Neural cell (in vitro differentiated cells): ENCODE data around the gene PRR5L.

ENCODE experiments used
- EP300 ChIP-seq: fragments of 450-650 bp; conservative IDR thresholded peaks from 2 replicates; pipeline ENCODE4 v1.6.1; 2014; ENCODE audit warnings: antibody characterized with exemption, mild to moderate bottlenecking, moderate library complexity; ENCODE audit not compliant: poor library complexity, severe bottlenecking
- EZH2 ChIP-seq: fragments of 200-600, 300-800 bp; shearing (Covaris generic), sonication (generic); IDR thresholded peaks from 2 replicates; pipeline ENCODE4 v1.6.1; 2014; ENCODE audit warnings: antibody characterized with exemption, low read length, borderline replicate concordance, mild to moderate bottlenecking; ENCODE audit not compliant: insufficient read depth, poor library complexity, severe bottlenecking
- MXI1 ChIP-seq: fragments of 450-650 bp; conservative IDR thresholded peaks from 2 replicates; pipeline ENCODE4 v1.6.1; 2014; ENCODE audit warnings: antibody characterized with exemption, mild to moderate bottlenecking; ENCODE audit not compliant: poor library complexity, severe bottlenecking
- POLR2AphosphoS5 ChIP-seq: IDR thresholded peaks from 2 replicates; pipeline ENCODE4 v1.6.1; 2012
- RAD21 ChIP-seq: fragments of 450-650 bp; conservative IDR thresholded peaks from 2 replicates; pipeline ENCODE4 v1.6.1; 2014; ENCODE audit warnings: antibody characterized with exemption, mild to moderate bottlenecking, moderate library complexity
- SMC3 ChIP-seq: fragments of 450-650 bp; conservative IDR thresholded peaks from 2 replicates; pipeline ENCODE4 v1.6.1; 2014; ENCODE audit warnings: antibody characterized with exemption, mild to moderate bottlenecking, moderate library complexity; ENCODE audit not compliant: poor library complexity
- TF ChIP-seq, protein P1 (sequence below): fragments of 450-650 bp; IDR thresholded peaks from 2 replicates; pipeline ENCODE4 v1.5.1; 2014; ENCODE audit warnings: antibody characterized with exemption, mild to moderate bottlenecking, moderate library complexity; ENCODE audit not compliant: poor library complexity, severe bottlenecking
- TF ChIP-seq, protein P2 (sequence below): IDR thresholded peaks from 2 replicates; pipeline ENCODE4 v1.6.1; 2012; ENCODE audit warnings: borderline replicate concordance

DNA sequence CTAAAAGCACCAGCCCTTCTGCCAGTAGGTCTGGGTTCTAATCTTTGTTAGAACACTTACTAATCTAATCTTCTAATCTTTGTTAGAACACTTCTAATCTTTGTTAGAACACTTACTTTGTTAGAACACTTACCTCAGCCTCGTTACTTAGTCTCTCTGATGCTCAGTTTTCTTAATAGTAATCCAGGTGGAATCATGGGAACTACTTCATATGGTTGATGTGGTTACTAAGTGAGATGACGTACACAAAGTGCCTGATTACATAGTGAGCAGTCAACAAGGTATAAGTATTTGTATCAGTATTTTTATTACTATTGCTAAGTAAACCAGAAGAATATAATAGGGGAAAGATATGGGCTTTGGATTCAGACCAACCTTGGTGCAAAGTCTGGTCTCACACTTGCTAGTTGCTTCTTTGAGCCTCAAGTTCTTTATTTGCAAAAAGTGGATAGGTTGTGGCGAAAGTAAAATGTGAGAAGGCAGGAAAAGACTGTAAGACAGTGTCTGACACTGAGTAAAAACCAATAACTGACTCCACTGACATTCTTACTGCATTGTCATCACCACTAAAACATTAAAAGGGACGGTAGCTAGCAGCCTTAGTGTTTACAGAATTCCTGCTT, 130.2 kb downstream of the PRR5L start:
- TF ChIP-seq, protein P1, sequence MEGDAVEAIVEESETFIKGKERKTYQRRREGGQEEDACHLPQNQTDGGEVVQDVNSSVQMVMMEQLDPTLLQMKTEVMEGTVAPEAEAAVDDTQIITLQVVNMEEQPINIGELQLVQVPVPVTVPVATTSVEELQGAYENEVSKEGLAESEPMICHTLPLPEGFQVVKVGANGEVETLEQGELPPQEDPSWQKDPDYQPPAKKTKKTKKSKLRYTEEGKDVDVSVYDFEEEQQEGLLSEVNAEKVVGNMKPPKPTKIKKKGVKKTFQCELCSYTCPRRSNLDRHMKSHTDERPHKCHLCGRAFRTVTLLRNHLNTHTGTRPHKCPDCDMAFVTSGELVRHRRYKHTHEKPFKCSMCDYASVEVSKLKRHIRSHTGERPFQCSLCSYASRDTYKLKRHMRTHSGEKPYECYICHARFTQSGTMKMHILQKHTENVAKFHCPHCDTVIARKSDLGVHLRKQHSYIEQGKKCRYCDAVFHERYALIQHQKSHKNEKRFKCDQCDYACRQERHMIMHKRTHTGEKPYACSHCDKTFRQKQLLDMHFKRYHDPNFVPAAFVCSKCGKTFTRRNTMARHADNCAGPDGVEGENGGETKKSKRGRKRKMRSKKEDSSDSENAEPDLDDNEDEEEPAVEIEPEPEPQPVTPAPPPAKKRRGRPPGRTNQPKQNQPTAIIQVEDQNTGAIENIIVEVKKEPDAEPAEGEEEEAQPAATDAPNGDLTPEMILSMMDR = no peak
- TF ChIP-seq, protein P2, sequence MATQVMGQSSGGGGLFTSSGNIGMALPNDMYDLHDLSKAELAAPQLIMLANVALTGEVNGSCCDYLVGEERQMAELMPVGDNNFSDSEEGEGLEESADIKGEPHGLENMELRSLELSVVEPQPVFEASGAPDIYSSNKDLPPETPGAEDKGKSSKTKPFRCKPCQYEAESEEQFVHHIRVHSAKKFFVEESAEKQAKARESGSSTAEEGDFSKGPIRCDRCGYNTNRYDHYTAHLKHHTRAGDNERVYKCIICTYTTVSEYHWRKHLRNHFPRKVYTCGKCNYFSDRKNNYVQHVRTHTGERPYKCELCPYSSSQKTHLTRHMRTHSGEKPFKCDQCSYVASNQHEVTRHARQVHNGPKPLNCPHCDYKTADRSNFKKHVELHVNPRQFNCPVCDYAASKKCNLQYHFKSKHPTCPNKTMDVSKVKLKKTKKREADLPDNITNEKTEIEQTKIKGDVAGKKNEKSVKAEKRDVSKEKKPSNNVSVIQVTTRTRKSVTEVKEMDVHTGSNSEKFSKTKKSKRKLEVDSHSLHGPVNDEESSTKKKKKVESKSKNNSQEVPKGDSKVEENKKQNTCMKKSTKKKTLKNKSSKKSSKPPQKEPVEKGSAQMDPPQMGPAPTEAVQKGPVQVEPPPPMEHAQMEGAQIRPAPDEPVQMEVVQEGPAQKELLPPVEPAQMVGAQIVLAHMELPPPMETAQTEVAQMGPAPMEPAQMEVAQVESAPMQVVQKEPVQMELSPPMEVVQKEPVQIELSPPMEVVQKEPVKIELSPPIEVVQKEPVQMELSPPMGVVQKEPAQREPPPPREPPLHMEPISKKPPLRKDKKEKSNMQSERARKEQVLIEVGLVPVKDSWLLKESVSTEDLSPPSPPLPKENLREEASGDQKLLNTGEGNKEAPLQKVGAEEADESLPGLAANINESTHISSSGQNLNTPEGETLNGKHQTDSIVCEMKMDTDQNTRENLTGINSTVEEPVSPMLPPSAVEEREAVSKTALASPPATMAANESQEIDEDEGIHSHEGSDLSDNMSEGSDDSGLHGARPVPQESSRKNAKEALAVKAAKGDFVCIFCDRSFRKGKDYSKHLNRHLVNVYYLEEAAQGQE = no peak
- TF ChIP-seq EZH2 (no peak), EP300 (no peak), SMC3 (no peak), POLR2AphosphoS5 (no peak), RAD21 (no peak), MXI1 (no peak)
